ENCODE results near the gene TWSG1.

GRCh38 chr18:9289698-9290097, 44.9 kb upstream of the TWSG1 start:
- TF ChIP-seq, protein P1, sequence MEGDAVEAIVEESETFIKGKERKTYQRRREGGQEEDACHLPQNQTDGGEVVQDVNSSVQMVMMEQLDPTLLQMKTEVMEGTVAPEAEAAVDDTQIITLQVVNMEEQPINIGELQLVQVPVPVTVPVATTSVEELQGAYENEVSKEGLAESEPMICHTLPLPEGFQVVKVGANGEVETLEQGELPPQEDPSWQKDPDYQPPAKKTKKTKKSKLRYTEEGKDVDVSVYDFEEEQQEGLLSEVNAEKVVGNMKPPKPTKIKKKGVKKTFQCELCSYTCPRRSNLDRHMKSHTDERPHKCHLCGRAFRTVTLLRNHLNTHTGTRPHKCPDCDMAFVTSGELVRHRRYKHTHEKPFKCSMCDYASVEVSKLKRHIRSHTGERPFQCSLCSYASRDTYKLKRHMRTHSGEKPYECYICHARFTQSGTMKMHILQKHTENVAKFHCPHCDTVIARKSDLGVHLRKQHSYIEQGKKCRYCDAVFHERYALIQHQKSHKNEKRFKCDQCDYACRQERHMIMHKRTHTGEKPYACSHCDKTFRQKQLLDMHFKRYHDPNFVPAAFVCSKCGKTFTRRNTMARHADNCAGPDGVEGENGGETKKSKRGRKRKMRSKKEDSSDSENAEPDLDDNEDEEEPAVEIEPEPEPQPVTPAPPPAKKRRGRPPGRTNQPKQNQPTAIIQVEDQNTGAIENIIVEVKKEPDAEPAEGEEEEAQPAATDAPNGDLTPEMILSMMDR (IDR thresholded peaks at IDR 0.05) = no peak
- TF ChIP-seq POLR2A (IDR thresholded peaks at IDR 0.05) = no peak
- no peak for TF ChIP-seq EP300 (IDR thresholded peaks at IDR 0.05)
- no peak for TF ChIP-seq POLR2AphosphoS5 (IDR thresholded peaks at IDR 0.05)

Data from gastroesophageal sphincter (tissue), 3 donors.